Activated CD8-positive, alpha-beta memory T cell treated with anti-CD3 and anti-CD28 coated beads, Interleukin-2, amount 50 U/mL, for 4 hours (primary cell): ENCODE data around the gene LRP1B.

Experiments used
- DNase-seq: peaks from one replicate; pipeline ENCODE4 v3.0.0-alpha.2; 2020

The LRP1B gene

DNA sequence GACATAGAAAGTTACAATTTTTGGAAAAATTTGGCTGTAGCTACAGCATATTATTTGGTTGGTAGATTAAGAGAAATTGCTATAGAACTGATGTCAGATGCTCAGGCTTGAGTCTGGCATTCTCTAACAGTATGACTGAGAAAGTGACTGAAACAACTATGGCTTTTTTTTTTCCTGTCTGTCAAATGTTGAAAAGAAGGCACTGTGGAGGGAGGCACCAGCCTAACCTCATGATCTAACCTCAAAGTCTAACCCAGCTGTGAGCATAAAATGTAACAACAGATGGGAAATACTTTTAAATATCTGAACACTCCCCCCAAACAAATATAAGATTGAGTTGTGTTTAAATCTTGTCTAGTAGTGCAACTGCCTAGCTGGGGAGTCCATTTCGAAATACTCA lies 629.1 kb downstream of the LRP1B start:
- no peak for DNase-seq

DNA sequence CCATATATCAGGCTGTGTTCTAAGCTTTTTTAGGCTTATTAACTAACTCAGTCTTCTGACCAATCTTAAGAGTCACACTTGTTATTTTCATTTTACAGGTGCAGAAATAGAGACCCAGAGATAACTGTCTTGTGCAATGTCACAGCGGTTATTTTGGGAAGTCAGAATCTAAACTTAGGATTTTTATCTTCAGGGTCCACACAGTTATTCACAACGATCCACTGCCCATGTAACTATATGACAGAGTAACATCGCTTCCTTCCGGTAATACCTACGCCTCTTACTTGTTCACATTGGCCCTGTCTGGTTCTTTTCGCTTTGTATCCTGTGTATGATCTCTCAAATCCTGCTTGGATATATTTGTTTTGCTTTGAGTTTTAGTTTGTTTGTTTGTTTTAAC lies 631.7 kb downstream of the LRP1B start:
- no peak for DNase-seq

DNA sequence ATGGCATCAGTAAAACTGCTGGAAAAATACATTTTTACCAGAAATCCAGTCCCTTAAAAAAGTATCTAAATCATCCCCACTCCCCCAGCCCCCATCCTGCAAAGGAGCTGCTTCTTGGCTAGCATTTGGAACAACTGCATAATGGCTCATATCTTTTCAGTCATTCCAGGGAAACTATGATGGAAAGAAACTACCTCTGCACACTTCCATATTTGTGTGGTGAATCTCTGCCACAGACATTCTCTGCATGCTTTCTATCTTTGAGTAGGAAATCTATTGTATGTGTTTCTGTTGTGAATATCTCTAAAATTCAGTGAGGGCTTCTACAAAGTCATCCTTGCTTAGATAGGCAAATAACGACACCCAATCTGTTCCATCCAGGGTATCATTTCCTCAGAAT lies 632.3 kb downstream of the LRP1B start:
- DNase-seq, result no peak

DNA sequence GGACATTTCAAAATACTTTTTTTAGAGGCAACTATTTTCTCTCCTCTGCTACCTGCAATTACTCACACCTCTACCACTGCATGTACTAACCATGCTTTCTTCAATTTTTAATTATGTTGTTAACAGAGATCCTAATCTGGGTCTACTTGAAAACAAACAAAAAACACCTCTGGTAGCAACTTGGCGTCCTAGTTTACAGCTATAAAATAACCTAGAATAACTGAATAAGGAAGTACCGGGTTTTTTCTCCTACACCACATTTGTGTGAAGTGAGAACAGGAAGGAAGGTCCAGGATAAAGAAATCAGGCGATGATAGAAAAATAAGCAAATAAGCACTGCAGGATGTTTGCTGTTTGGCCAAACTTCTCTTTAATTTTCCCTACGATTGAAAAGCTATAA lies 633.5 kb downstream of the LRP1B start:
- DNase-seq, result no peak

DNA sequence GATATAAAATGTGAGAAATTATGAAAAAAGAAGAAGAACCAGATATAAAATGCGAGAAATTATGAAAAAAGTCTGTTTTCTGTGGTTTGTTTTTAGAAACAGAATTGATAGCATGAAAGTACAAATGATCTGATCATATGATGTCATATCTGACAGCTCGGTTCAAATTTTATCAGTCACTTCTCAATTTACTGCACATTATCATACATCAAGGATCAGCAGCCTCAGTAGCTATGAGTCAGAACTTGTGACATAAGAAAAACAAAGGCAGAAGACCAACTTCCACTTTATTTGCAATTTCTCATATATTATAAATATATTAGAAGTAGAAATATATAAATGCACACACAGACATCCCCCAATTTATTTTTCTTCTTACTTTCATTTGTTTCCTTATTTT lies 634.0 kb downstream of the LRP1B start:
- no peak for DNase-seq

DNA sequence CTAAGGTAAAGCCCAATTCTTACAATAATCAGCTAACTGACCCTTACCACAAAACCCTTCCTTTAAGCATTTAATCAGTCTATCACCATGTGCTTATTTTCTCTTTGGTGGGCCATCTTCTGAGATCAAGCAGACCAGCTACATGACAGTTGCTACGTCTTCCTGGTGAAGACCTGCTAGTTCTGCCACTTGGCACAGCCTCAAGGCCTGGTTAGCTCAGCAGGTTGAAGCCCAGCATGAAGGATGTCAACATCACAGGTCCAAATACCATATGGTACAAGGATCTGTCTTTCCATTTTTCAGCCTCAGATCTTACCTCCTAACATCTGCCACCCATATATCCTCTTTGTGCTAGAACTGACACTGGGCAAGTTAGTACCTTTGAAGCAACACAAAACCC lies 636.9 kb downstream of the LRP1B start:
- DNase-seq, result no peak

DNA sequence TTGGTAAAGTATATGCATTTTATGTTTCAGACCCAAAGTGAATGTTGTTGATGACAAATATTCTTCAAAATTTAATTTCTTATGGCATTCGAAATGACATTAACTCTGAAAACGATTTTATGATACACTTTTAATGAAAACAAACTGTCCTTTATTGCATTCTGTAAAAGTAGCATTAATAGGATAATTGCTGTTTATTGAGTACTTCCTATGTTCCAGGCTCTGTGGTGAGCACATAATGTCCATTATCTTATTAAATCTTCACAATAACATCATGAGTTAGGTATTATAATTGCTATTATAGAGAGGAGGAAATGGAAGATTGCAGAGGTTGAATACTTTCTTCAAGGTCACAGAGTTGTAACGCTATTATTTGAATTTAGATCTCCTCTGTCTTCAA lies 638.0 kb downstream of the LRP1B start:
- no peak for DNase-seq

DNA sequence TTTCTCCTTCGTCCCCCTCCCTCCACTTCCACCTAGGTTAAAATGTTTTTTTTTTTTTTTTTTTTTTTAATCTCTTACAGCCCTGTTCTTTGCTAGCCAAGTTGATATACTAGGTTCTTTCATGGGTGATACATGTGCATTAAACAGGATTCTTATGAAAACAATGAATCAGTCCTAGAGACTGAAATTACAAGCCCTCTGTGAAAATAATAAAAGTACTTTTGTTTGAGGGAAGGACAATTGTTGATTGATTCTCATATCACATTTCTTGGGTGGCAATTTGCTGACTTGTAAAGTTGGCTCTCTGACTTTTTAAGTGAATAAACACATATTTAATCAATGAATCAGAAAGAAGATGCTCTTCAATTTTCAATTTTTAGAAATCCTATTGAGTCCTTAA lies 639.9 kb downstream of the LRP1B start:
- no peak for DNase-seq

DNA sequence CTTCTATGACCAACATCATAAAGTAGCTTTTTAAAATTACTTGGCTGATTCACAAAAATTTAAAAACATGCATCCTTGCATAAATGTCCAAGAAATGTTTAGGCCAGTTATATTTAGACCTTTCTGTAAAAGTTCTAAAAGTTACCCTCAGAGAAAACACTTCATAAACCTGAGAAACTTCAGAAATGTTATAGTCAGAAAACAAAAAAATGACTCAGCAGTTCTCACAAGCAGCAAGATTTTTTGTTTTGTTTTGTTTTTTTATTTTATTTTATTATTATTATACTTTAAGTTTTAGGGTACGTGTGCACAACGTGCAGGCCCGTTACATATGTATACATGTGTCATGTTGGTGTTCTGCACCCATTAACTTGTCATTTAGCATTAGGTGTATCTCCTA lies 648.1 kb downstream of the LRP1B start:
- DNase-seq, result no peak

DNA sequence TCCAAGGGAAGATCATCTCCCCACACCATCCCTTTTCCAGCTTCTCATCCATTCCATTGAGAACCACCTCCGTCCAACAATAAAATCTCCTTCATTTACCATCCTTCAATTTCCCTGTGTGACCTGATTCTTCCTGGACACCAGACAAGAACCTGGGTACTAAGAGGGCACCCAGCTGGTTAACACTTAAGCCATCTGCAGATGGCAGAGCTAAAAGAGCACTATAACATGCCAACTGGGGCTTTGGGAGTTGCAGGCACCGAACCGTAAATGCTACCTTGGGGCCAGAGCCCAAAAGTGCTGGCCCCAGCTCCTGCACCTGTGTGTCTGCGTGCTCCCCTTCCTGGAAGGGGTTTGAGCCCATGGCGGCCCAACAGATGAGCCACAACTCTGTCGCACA lies 655.0 kb downstream of the LRP1B start:
- no peak for DNase-seq

DNA sequence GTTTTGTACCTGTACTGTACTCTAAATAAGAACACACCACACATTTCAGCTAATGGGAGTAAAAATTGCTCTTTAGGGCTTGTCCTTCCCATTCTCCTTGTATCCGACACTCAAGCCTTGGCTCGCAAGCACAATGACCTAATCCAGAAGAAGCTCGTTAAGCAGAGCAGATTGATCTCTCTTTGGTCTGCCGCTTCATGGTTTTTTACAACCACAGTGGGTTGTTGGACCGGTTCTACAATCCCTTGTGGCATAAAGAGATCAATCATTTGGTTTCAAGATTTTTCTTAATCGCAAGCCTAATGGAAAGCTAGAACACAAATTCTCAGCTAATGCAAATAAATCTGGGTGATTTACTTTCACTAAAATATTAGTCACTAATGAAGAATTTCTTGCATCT lies 662.1 kb downstream of the LRP1B start:
- no peak for DNase-seq

DNA sequence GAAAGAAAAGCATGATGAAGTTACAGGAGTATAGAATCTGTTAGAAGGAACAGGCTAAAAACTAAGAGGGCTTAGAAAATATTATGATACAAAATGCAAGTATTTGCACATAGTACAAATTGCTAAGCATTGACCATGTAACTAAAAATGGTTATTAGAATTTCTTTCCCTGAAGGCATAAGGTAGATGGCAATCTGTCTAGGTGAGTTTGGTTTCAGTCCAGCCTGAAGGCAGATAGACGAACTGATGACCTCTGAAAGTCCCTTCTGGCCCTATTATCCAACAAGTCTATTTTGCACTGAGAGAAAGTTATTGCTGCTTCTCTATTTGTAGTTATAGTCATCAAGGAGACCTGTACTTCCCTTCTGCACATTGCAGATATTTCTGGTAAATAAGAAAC lies 663.5 kb downstream of the LRP1B start:
- DNase-seq, result no peak

DNA sequence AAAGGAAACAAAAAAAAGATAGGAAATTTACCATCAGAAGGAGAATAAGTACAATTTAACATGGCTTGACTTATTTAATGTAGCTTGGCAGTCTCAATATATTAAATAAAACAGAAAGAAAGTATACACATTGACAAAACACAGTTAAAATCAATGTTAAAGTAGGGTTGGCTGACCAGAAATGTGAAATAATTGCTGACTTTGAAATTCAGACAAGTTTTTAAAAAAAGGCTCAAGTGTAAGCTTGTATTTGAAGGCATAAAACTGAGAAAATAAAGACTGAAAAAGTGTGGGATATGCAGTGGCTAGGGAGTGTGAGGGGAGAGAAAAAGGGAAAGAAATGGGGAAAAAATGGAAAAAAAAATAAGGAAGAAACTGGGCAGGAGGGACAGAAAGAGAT lies 665.8 kb downstream of the LRP1B start:
- DNase-seq, result no peak

DNA sequence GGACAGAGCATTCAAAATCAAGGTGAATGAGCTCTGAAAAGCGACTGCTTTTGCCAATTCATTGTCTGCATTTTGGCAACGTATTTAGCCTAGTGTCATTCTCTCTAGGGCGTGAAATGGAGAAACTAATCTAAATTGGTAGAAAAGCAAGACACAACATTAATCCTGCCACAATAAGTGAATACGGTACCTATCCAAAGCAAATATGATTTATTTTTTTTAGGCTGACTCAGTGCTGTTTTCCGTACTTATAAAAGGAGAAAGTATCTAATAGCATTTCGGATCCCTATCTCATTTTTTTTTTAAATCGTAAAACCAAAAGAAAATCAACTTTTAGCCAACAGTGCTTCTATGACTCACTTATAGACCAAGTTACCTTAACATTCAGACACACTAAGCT lies 672.5 kb downstream of the LRP1B start:
- DNase-seq, result no peak

DNA sequence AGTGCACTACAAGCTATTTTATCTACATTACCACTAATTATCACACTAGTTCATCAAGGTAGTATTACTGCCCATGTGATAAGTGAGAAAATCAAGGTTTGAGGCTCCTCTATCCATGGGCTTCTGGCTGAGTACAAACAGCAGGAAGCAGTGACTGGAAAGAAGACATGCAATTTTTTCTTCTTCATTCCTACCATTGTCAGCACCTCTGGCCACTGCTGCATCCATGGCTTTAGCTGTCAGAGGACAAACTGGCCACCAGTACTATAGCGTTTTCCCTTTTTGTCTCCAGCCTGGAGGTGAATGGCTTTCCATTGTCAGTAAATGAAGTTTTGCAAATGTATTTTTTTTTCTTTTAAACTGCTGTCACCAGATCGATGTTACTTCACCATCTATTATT lies 674.9 kb downstream of the LRP1B start:
- no peak for DNase-seq

DNA sequence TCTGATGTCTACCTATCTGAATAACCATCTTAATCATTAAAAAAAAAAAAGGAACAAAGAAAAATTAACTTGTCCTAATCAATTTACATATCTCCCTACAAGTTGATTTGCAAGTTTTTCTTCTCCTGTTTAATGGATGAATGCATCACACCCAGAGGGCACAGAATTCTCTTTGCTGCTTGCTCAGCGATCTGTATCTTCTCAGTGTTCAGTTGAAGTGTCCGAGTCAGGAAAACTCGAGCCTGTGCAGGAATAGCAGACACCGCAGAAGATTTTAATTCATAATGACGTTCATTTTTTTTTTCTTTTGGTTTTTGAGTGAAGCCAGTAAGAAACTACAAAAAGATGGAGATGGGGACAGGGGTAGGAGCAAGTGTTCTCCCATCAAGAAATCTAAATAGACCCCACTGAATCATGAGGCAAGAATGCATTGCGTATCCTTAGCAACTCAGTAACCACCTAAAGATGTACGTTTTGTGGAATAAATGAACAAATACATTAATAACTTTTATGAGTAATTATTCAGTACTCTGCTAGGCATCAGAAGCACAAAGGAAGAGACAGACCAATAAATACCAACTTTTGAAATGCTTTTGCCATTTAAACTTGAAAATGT lies 675.5 kb downstream of the LRP1B start:
- DNase-seq, result no peak

DNA sequence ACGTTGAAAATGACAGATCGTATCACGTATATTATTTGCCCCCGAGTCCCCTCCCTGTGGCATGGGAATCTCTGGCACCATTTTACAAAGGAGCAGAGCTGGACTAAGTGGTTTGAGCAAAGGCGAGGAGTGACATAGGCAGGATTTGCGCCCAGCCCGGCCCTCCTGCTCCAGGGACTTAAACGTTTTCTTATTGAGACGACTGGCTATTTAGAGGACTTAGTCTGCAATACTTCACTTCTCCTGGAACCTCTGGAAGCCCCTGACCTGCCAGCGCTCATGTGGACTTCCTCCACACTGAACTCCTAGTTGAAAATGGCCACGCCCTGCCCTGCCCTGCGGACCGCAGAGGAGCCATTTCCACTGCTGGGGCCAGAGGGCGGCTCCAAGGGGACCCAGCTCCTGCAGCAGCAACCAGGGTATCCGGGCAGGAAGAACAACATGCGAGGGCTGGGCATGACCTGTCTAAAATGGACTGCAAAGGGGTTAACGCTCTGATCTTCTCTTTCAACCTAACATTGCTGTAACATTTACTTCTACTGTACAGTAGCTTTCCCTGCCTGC lies 690.7 kb downstream of the LRP1B start:
- DNase-seq, result no peak

DNA sequence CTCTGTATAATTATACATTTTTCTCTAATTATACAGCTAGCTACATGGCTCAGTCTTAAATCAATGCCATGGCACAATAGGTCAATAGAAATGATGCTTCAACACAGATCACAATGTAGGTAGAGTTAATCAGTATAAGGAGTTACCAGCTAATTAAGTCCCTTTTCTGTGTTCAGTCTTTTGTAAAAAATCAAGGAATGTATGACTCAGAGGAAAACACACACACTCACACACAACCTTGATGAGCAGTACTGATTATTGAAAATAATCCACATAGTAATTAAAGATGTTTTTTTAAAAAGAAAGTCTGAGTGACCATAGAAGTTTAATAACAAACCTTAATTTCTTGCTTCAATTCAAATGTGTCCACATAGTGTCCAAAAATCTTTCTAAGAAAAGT lies 691.3 kb downstream of the LRP1B start:
- DNase-seq, result no peak

DNA sequence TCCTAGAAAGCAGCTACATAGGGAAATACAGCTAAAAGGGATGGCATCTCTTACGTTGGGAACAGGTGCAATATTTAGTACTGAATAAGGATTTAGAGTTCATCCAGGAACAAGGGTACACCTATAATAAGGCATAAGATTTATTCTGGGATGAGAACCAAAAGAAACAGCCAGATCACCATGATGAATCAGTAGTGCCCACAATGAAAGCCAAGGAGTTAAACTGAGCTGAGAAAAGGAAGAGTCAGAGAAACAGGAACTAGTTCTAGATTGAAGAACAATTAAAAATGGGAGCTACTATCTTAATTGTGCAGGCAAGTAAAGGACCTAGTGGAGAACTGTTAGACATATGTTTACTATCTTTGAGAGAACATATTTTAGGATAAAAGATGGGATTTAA lies 692.3 kb downstream of the LRP1B start:
- DNase-seq, result no peak

DNA sequence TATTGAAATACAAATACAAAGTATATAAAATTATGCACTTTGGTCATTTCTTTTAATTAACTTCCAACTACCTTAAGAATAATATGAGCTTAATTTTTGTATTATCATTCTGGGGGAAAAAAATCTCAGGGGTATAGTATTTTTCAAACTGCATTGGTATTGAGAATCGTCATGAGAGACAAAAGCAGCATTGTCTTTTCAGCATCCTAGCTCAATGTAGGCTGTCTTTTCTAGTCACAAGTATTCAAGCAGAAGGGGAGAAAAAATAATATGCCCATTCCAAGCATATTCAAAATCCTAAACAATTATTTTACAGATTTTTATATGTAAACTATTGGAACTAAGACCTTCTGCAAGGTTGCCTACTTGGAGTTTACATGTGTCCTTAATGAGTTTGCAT lies 693.3 kb downstream of the LRP1B start:
- DNase-seq, result no peak

DNA sequence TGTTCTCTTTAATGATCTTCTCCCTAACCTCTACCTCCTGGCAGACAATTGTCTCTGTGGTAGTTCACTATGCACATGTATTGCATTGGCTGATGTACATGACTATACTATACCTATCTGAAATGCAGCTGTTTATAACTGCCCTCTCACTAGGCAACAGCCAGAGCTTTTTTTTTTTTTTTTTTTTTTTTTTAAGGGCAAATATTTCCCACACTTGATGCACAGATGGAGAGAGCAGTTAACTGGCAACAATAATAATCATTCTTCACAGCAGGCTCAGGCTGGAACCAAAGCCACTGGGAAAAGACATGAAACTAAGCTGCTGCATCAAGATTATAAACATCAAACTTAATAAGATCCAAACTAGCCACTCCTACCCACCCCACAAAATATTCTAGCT lies 707.7 kb downstream of the LRP1B start:
- DNase-seq, result no peak

DNA sequence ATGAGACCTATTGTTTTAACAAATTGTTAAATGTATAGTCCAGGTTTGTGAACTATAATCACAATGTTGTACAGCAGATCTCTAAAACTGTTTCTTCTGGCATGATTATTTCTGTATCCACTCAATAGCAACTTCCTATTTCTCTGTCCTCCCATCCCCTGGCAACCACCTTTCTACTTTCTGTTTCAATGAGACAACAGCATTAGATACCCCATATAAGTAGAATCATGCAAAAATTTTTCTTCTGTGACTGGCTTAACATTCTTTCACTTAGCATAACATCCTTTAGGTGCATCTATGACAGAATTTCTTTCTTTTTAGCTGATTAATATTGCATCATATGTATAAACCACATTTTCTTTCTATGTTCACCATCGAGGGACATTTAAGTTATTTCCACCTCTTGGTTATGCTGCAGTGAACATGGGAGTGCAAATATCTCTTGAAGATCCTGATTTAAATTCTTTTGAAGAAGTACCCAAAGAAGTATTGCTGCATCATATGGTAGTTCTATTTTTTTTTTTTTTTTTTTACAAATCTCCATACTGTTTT lies 713.5 kb downstream of the LRP1B start:
- no peak for DNase-seq

DNA sequence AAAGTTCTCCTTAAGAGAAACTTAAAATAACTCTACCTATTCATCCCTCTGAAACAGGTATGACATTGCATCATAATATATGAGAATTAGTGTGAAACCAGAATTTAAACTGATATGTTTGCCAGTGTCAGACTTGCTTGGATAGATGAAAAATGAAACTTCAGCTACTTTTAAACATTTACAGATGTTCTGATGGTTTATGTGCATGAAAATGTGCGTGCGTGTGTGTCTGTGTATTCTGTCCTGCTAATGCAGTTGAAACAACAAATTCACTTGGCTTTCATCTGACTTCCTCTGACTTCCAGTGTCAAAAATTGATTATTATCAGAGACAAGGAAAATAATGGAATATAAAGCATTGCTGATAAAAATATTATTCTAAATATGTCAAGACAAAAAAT lies 719.4 kb downstream of the LRP1B start:
- DNase-seq, result no peak

DNA sequence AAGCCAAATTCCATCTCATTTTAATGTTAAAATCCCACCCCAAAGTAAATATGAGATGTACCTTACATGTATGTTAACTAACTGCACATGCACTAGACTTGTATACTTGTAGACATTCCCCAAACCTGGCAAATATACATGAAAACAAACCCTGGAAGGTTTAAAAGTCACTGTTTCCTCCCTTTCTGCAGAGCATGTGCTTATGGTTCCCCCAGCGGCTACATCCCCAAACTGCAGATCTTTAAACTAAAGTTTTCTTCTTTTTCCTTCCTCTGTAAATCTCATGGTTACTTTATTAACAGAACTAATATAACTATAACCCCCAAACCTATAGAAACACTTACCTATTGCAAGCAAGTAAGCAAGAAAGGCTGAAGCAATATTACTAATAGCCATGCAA lies 731.5 kb downstream of the LRP1B start:
- no peak for DNase-seq

DNA sequence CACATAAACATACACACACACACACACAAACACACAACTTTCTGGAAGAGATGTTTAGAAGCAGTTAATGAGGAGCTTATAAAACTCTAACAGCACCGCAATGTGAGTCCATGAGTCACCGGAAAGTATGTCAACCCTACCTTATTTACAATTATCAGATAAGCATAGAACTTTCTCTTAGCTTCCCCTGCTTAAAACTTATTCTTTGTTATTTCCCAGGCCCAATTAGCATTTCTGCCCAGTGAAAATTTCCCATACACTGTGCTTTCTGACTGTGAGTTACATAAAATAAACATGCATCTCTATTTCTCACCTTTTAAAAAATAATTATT lies 737.6 kb downstream of the LRP1B start:
- DNase-seq, result no peak
